Globus pallidus (tissue), 1 donor: Measurements from ENCODE around the gene LINGO1.
A peak's percentile ranks its signal among the peaks of the same experiment; 100 is the strongest.

Source experiments
- DNase-seq: peaks from one replicate; pipeline ENCODE4 v3.0.0-alpha.2; 2015; ENCODE audit warnings: low spot score

Gene LINGO1

GRCh38 chr15:77654975-77655374 is 22.3 kb upstream of the LINGO1 start:
- no peak for DNase-seq

- no peak for DNase-seq
Observed at GRCh38 chr15:77653832-77654480, 21.2 kb upstream of the LINGO1 start.

GRCh38 chr15:77650265-77650664 is 17.6 kb upstream of the LINGO1 start:
- DNase-seq = no peak

- DNase-seq = no peak
Observed at GRCh38 chr15:77649610-77650009, 16.9 kb upstream of the LINGO1 start.

- no peak for DNase-seq
Observed at GRCh38 chr15:77649017-77649416, 16.3 kb upstream of the LINGO1 start.

- no peak for DNase-seq
Observed at GRCh38 chr15:77647961-77648360, 15.2 kb upstream of the LINGO1 start.

GRCh38 chr15:77646104-77646694 is 13.5 kb upstream of the LINGO1 start:
- DNase-seq = no peak

GRCh38 chr15:77645602-77646001 is 12.9 kb upstream of the LINGO1 start:
- no peak for DNase-seq

- DNase-seq = no peak
Observed at GRCh38 chr15:77644543-77645247, 12.0 kb upstream of the LINGO1 start.

GRCh38 chr15:77643764-77644163 is 11.1 kb upstream of the LINGO1 start:
- DNase-seq = no peak

GRCh38 chr15:77642793-77643430 is 10.2 kb upstream of the LINGO1 start:
- DNase-seq = no peak

- no peak for DNase-seq
Observed at GRCh38 chr15:77641999-77642398, 9.3 kb upstream of the LINGO1 start.

GRCh38 chr15:77640615-77641014 is 7.9 kb upstream of the LINGO1 start:
- no peak for DNase-seq

- DNase-seq = no peak
Observed at GRCh38 chr15:77639431-77639830, 6.7 kb upstream of the LINGO1 start.

- no peak for DNase-seq
Observed at GRCh38 chr15:77637851-77638692, 5.4 kb upstream of the LINGO1 start.

- no peak for DNase-seq
Observed at GRCh38 chr15:77636209-77636608, 3.5 kb upstream of the LINGO1 start.

- DNase-seq = no peak
Observed at GRCh38 chr15:77634266-77634962, 1.7 kb upstream of the LINGO1 start.

- DNase-seq = no peak
Observed at GRCh38 chr15:77633913-77634265, 1.2 kb upstream of the LINGO1 start.

GRCh38 chr15:77633134-77633912 is 611 bp upstream of the LINGO1 start:
- peak; percentile 85 for DNase-seq

- no peak for DNase-seq
Observed at GRCh38 chr15:77631745-77632533, 773 bp downstream of the LINGO1 start.
